Testis (tissue), 2 donors: ENCODE measurements around the gene SLC25A26.

Experiments
- CTCF ChIP-seq, 3 experiments: fragments of 450-650 bp in 2 of 3; fragments of 200-600 bp in 1 of 3; sonication (generic) in 1 of 3; IDR thresholded peaks; one replicate each; pipeline ENCODE4 v1.5.1; 2016 to 2019; ENCODE audit warnings: antibody characterized with exemption in 3 of 3, mild to moderate bottlenecking in 2 of 3, moderate library complexity in 1 of 3
- POLR2A ChIP-seq: fragments of 450-650 bp; IDR thresholded peaks from one replicate; pipeline ENCODE4 v1.6.1; 2017; ENCODE audit warnings: antibody characterized with exemption, mild to moderate bottlenecking, moderate library complexity

- TF ChIP-seq POLR2A (no peak), CTCF (IDR thresholded peaks at IDR 0.05) (no peak)
Measured at GRCh38 chr3:66399529-66400232, 178.9 kb downstream of the SLC25A26 start.
